Measurements from ENCODE around the gene RPS6KB2.

Gene RPS6KB2

DNA sequence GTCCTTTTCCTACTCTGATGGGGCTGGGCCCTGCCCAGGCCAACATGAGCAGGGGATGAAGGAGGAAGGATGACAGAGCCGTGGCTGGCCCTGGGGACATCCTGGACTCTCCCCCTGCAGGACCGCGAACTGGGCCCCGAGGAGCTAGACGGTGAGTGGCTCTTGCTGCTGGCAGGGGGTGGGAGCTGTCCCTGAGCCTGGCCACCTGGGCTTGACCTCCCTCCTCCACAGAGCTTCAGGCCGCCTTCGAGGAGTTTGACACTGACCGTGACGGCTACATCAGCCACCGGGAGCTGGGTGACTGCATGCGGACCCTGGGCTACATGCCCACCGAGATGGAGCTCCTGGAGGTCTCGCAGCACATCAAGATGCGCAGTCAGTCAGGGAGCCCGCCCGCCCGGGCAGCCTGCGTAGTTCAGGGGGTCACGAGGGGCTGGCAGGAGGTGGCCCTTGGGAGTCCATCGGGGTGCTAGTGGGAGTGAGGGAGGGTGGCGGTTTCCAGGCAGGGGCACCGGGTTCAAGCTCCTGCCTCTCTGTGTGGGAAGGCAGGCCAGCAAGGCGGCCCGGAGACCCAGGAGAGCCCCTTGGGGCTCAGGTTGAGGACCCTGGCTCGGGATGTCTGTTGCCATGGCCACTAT, 27.9 kb downstream of the RPS6KB2 start:
- Mint-ChIP-seq H3K9me3 (no peaks in the 10 kb centered on the region), H3K27ac (no peak overlapping the region), H3K36me3 (ENCODE audit: low read depth) (no peaks in the 10 kb centered on the region), H3K27me3 (ENCODE audit: low read depth) (no peaks in the 10 kb centered on the region), H3K4me1 (no peaks in the 10 kb centered on the region), H3K4me3 (no peak overlapping the region)
- TF ChIP-seq, protein P1, sequence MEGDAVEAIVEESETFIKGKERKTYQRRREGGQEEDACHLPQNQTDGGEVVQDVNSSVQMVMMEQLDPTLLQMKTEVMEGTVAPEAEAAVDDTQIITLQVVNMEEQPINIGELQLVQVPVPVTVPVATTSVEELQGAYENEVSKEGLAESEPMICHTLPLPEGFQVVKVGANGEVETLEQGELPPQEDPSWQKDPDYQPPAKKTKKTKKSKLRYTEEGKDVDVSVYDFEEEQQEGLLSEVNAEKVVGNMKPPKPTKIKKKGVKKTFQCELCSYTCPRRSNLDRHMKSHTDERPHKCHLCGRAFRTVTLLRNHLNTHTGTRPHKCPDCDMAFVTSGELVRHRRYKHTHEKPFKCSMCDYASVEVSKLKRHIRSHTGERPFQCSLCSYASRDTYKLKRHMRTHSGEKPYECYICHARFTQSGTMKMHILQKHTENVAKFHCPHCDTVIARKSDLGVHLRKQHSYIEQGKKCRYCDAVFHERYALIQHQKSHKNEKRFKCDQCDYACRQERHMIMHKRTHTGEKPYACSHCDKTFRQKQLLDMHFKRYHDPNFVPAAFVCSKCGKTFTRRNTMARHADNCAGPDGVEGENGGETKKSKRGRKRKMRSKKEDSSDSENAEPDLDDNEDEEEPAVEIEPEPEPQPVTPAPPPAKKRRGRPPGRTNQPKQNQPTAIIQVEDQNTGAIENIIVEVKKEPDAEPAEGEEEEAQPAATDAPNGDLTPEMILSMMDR (IDR thresholded peaks at IDR 0.05; ENCODE audit: unreplicated experiment in 3 of 3): no peak

GRCh38 chr11:67457453-67457852, 29.2 kb downstream of the RPS6KB2 start:
- H3K36me3 Mint-ChIP-seq (ENCODE audit: low read depth): no peaks in the 10 kb centered on the region
- no peak overlapping the region for H3K4me3 Mint-ChIP-seq
- H3K4me1 Mint-ChIP-seq: no peaks in the 10 kb centered on the region
- no peaks in the 10 kb centered on the region for H3K9me3 Mint-ChIP-seq
- TF ChIP-seq, protein P1 (IDR thresholded peaks at IDR 0.05; ENCODE audit: unreplicated experiment in 3 of 3): no peak
- H3K27me3 Mint-ChIP-seq (ENCODE audit: low read depth): no peaks in the 10 kb centered on the region
- H3K27ac Mint-ChIP-seq: no peak overlapping the region

DNA sequence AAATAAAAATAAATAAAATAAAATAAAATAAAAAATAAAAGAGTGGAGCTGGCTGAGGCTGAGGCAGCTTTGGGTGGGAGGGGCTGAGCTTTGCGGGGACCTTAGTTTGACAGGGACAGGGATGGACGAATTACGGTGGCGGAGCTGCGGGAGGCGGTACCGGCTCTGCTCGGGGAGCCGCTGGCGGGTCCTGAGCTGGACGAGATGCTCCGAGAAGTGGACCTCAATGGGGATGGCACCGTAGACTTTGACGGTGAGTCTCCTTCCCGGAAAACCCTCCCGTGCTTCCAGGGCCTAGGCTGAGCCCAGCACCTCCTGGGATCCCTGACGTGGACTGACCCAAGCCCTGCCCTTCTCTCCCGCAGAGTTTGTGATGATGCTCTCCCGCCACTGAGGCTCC, 30.0 kb downstream of the RPS6KB2 start:
- Mint-ChIP-seq H3K36me3 (ENCODE audit: low read depth) (no peaks in the 10 kb centered on the region), H3K27me3 (ENCODE audit: low read depth) (no peaks in the 10 kb centered on the region), H3K9me3 (no peaks in the 10 kb centered on the region), H3K27ac (no peak overlapping the region), H3K4me1 (no peaks in the 10 kb centered on the region), H3K4me3 (no peak overlapping the region)
- TF ChIP-seq, protein P1 (IDR thresholded peaks at IDR 0.05; ENCODE audit: unreplicated experiment in 3 of 3): no peak

GRCh38 chr11:67463186-67463585, 34.9 kb downstream of the RPS6KB2 start:
- H3K4me3 Mint-ChIP-seq: peak overlapping the region; percentile 55 to 75 (median 68)
- peaks cover 6% of the 10 kb centered on the region for H3K4me1 Mint-ChIP-seq
- TF ChIP-seq, protein P1 (IDR thresholded peaks at IDR 0.05; ENCODE audit: unreplicated experiment in 3 of 3): no peak
- no peaks in the 10 kb centered on the region for H3K27me3 Mint-ChIP-seq (ENCODE audit: low read depth)
- no peaks in the 10 kb centered on the region for H3K9me3 Mint-ChIP-seq
- H3K27ac Mint-ChIP-seq: peak overlapping the region in 1 of 3 experiments; percentile 57
- no peaks in the 10 kb centered on the region for H3K36me3 Mint-ChIP-seq (ENCODE audit: low read depth)

GRCh38 chr11:67463680-67464410, 35.6 kb downstream of the RPS6KB2 start:
- H3K9me3 Mint-ChIP-seq: no peaks in the 10 kb centered on the region
- H3K4me1 Mint-ChIP-seq: peaks cover 6% of the 10 kb centered on the region
- peak overlapping the region; percentile 61 to 88 (median 75) for H3K27ac Mint-ChIP-seq
- TF ChIP-seq, protein P1 (IDR thresholded peaks at IDR 0.05; ENCODE audit: unreplicated experiment in 3 of 3): no peak
- peak overlapping the region; percentile 78 to 81 (median 81) for H3K4me3 Mint-ChIP-seq
- H3K36me3 Mint-ChIP-seq (ENCODE audit: low read depth): no peaks in the 10 kb centered on the region
- no peaks in the 10 kb centered on the region for H3K27me3 Mint-ChIP-seq (ENCODE audit: low read depth)

Data from nephron (organoid).